Fibroblast of lung (primary cell): ENCODE measurements around the gene PYGL. TPM values are rescaled to one million over a fixed set of nuclear protein-coding genes. Genes with fewer than 3 reads are reported as not detected.

Source experiments
- DNase-seq, 2 donors: peaks; one replicate each; pipeline versions ENCODE4 v3.0.0 to v3.0.0-alpha.2; 2010; ENCODE audit warnings: low read depth in 2 of 2
- H2AFZ ChIP-seq: 2 replicates; pipeline ENCODE4 v1.5.1; 2012; ENCODE audit warnings: low read length, control low read depth, inconsistent platforms
- H3K27ac ChIP-seq: 2 replicates; pipeline ENCODE4 v1.5.1; 2011; ENCODE audit warnings: low read length, control low read depth; ENCODE audit not compliant: insufficient read depth
- H3K27me3 ChIP-seq: 2 replicates; pipeline ENCODE4 v1.5.1; 2011; ENCODE audit warnings: mild to moderate bottlenecking, low read length; ENCODE audit not compliant: control insufficient read depth, insufficient read depth
- H3K36me3 ChIP-seq: 2 replicates; pipeline ENCODE4 v1.5.1; 2011; ENCODE audit warnings: low read length; ENCODE audit not compliant: control insufficient read depth, insufficient read depth
- H3K4me1 ChIP-seq: 2 replicates; pipeline ENCODE4 v1.5.1; 2011; ENCODE audit warnings: low read length; ENCODE audit not compliant: control insufficient read depth, insufficient read depth; ENCODE audit errors: extremely low read depth
- H3K4me2 ChIP-seq: 2 replicates; pipeline ENCODE4 v1.5.1; 2011; ENCODE audit warnings: low read length, control low read depth; ENCODE audit not compliant: insufficient read depth; ENCODE audit errors: extremely low read depth
- H3K4me3 ChIP-seq, 4 experiments: fragments of 200-600 bp in 1 of 4; sonication (generic) in 1 of 4; replicated peaks in 1 of 4; 2 replicates each; pipeline ENCODE4 v1.5.1; 2011 to 2016; ENCODE audit warnings: low read length in 4 of 4, low read depth in 3 of 4, mild to moderate bottlenecking in 3 of 4, control low read depth in 2 of 4, inconsistent platforms in 1 of 4, mixed read lengths in 1 of 4; ENCODE audit not compliant: insufficient read depth in 1 of 4; ENCODE audit errors: control extremely low read depth in 1 of 4
- H3K79me2 ChIP-seq: 2 replicates; pipeline ENCODE4 v1.5.1; 2012; ENCODE audit warnings: mild to moderate bottlenecking, low read length, inconsistent platforms; ENCODE audit not compliant: control insufficient read depth, insufficient read depth
- H3K9ac ChIP-seq: 2 replicates; pipeline ENCODE4 v1.5.1; 2011; ENCODE audit warnings: mild to moderate bottlenecking, low read length, control low read depth; ENCODE audit not compliant: insufficient read depth
- H3K9me3 ChIP-seq: 2 replicates; pipeline ENCODE4 v1.5.1; 2012; ENCODE audit warnings: low read depth, low read length; ENCODE audit not compliant: control insufficient read depth, insufficient read depth
- H4K20me1 ChIP-seq: 2 replicates; pipeline ENCODE4 v1.5.1; 2011; ENCODE audit warnings: low read length; ENCODE audit not compliant: control insufficient read depth, insufficient read depth; ENCODE audit errors: extremely low read depth
- CTCF ChIP-seq, 2 donors: IDR thresholded peaks in 1 of 2; conservative IDR thresholded peaks in 1 of 2; 1 replicate in 1 of 2; 2 replicates in 1 of 2; pipeline ENCODE4 v1.5.1; 2011 to 2012; ENCODE audit warnings: low read length in 2 of 2, control low read depth in 1 of 2, inconsistent platforms in 1 of 2, low read depth in 1 of 2, mild to moderate bottlenecking in 1 of 2
- EZH2 ChIP-seq: IDR thresholded peaks from 2 replicates; pipeline ENCODE4 v1.5.1; 2012; ENCODE audit warnings: low read length, control low read depth, mild to moderate bottlenecking; ENCODE audit errors: missing control alignments
- polyA plus RNA-seq, 2 donors: library from polyadenylated mRNA; depleted of rRNA in 1 of 2; stranded (reverse) in 1 of 2; unstranded in 1 of 2; fragments of >200 nt; gene quantifications; 2 replicates each; pipeline ENCODE4 v1.2.1, GENCODE V29; 2011 to 2012; ENCODE audit warnings: missing spikeins in 1 of 2
- total RNA-seq: library from RNA; depleted of rRNA; stranded (reverse); fragments of >200 nt; gene quantifications from 2 replicates; pipeline ENCODE4 v1.2.1, GENCODE V29; 2014

Gene PYGL
- total and polyA plus RNA-seq, 2 donors (not counting 1 experiment from before 2014, with no cell fraction given) = 56.2 to 76.8 TPM

- no peak within 1 kb of the TSS for H3K27ac ChIP-seq
- H3K4me1 ChIP-seq = no peaks in the 10 kb centered on the region
- H4K20me1 ChIP-seq = no peaks in the 10 kb centered on the region
- peak within 1 kb of the TSS; percentile 4 for H2AFZ ChIP-seq
- TF ChIP-seq CTCF (conservative IDR thresholded peaks at IDR 0.05 in 1 of 2, IDR thresholded peaks at IDR 0.05 in 1 of 2; ENCODE audit: low read depth in 1 of 2, low read length in 2 of 2) (no peak), EZH2 (no peak)
- H3K27me3 ChIP-seq = peaks cover 21% of the 10 kb centered on the region
- no peaks in the 10 kb centered on the region for H3K79me2 ChIP-seq
- H3K9me3 ChIP-seq = no peaks in the 10 kb centered on the region
- peak within 1 kb of the TSS; percentile 63 for H3K4me2 ChIP-seq
- no peak within 1 kb of the TSS for H3K9ac ChIP-seq
- no peaks in the 10 kb centered on the region for H3K36me3 ChIP-seq
- peak; percentile 14 to 18 for DNase-seq
- H3K4me3 ChIP-seq = peak within 1 kb of the TSS in 1 of 4 experiments; percentile 5
These were observed 72.2 kb downstream of the PYGL start, which contains the start of gene ABHD12B for GRCh38 chr14:50871914-50872732. TSS of gene ABHD12B (plus strand) at chr14:50872053. CDS start at chr14:50872175, 122 bp downstream.

GRCh38 chr14:50871228-50871627, 73.1 kb downstream of the PYGL start:
- Histone ChIP-seq H3K4me3 (no peak overlapping the region), H3K36me3 (no peaks in the 10 kb centered on the region), H4K20me1 (no peaks in the 10 kb centered on the region), H3K27ac (no peak overlapping the region), H3K4me1 (no peaks in the 10 kb centered on the region), H2AFZ (no peak overlapping the region), H3K9ac (no peak overlapping the region), H3K4me2 (no peak overlapping the region), H3K9me3 (no peaks in the 10 kb centered on the region), H3K27me3 (peaks cover 15% of the 10 kb centered on the region), H3K79me2 (no peaks in the 10 kb centered on the region)
- TF ChIP-seq CTCF (conservative IDR thresholded peaks at IDR 0.05 in 1 of 2, IDR thresholded peaks at IDR 0.05 in 1 of 2; ENCODE audit: low read depth in 1 of 2, low read length in 2 of 2) (no peak), EZH2 (no peak)
- no peak for DNase-seq

GRCh38 chr14:50865391-50866076, 78.7 kb downstream of the PYGL start:
- H3K9me3 ChIP-seq = no peaks in the 10 kb centered on the region
- peak overlapping the region in 1 of 4 experiments; percentile 3 for H3K4me3 ChIP-seq
- H3K36me3 ChIP-seq = no peaks in the 10 kb centered on the region
- peak overlapping the region; percentile 45 for H3K4me2 ChIP-seq
- no peaks in the 10 kb centered on the region for H3K27me3 ChIP-seq
- H3K9ac ChIP-seq = no peak overlapping the region
- peak overlapping the region; percentile 92 for H2AFZ ChIP-seq
- H3K4me1 ChIP-seq = peaks cover 2% of the 10 kb centered on the region
- H3K79me2 ChIP-seq = no peaks in the 10 kb centered on the region
- peak overlapping the region; percentile 50 for H3K27ac ChIP-seq
- no peak for TF ChIP-seq CTCF (conservative IDR thresholded peaks at IDR 0.05 in 1 of 2, IDR thresholded peaks at IDR 0.05 in 1 of 2; ENCODE audit: low read depth in 1 of 2, low read length in 2 of 2)
- TF ChIP-seq EZH2 = no peak
- DNase-seq = peak; percentile 3 to 64
- no peaks in the 10 kb centered on the region for H4K20me1 ChIP-seq
